Right lobe of liver (tissue), 6 donors: Measurements from ENCODE around the gene PIP4K2B. TPM values are rescaled to one million over a fixed set of nuclear protein-coding genes. Genes with fewer than 3 reads are reported as not detected.

Source experiments
- ATAC-seq, 4 donors: fragments of 200-7000 bp; cut with Tn5 transposase; one replicate each; pipeline ENCODE4 v1.9.1; 2020; ENCODE audit warnings: mild to moderate bottlenecking in 4 of 4, moderate library complexity in 4 of 4
- DNase-seq, 3 donors: peaks; one replicate each; pipeline ENCODE4 v3.0.0-alpha.2; 2020
- H3K27ac ChIP-seq, 3 donors: fragments of 200-600 bp; one replicate each; pipeline ENCODE4 v1.8.0; 2022
- H3K27me3 ChIP-seq, 2 donors: fragments of 200-600 bp; one replicate each; pipeline ENCODE4 v1.8.0; 2022
- H3K36me3 ChIP-seq, 4 donors: fragments of 200-600 bp; sonication (generic) in 1 of 4; one replicate each; pipeline versions ENCODE4 v1.5.1 to v1.8.0; 2017 to 2022; ENCODE audit warnings: control low read depth in 1 of 4
- H3K4me1 ChIP-seq, 4 donors: fragments of 200-600 bp; sonication (generic) in 1 of 4; one replicate each; pipeline versions ENCODE4 v1.5.1 to v1.8.0; 2017 to 2022; ENCODE audit warnings: control low read depth in 1 of 4
- H3K4me3 ChIP-seq, 3 donors: fragments of 200-600 bp; one replicate each; pipeline ENCODE4 v1.8.0; 2022
- H3K9me3 ChIP-seq, 4 donors: fragments of 200-600 bp; sonication (generic) in 1 of 4; one replicate each; pipeline versions ENCODE4 v1.5.1 to v1.8.0; 2017 to 2022; ENCODE audit warnings: control low read depth in 1 of 4
- POLR2A ChIP-seq: fragments of 450-650 bp; IDR thresholded peaks from one replicate; pipeline ENCODE4 v1.6.1; 2017; ENCODE audit warnings: antibody characterized with exemption, mild to moderate bottlenecking
- WGBS: methylation state at CpG from one replicate; pipeline ENCODE4 v1.1.6; 2018; ENCODE audit warnings: low coverage, low lambda C conversion rate; ENCODE audit not compliant: insufficient coverage; ENCODE audit errors: missing lambda C conversion rate; 5-methylcytosine and 5-hydroxymethylcytosine counted together
- intact Hi-C, 2 donors: fragments of 100-400 bp; cut with DNase I; formaldehyde crosslinking; loops; one replicate each; pipeline versions ENCODE4 v1.11.2 to v1.14.1; 2022
- total RNA-seq, 6 experiments: library from RNA; depleted of rRNA in 2 of 6; stranded (reverse); fragments of >200 nt in 2 of 6; fragmentation: NEBNext Ultra II Directional in 3 of 6; extraction: Animal tissue kit (Norgen Biotek cat#: 25700) in 3 of 6; gene quantifications; one replicate each; pipeline versions ENCODE4 v1.1.0 to v1.2.4, GENCODE V29; 2016 to 2023
- TF ChIP-seq, protein P1 (sequence below), 4 donors: fragments of 200-600 bp in 3 of 4; fragments of 450-650 bp in 1 of 4; IDR thresholded peaks; one replicate each; pipeline versions ENCODE4 v1.5.1 to v1.8.0; 2016 to 2022; ENCODE audit warnings: antibody characterized with exemption in 4 of 4, mild to moderate bottlenecking in 2 of 4
- donor health status: DM: no; HTN: yes; CAD: no.
- donor health status: DM: no; HTN: no; CAD: no.
- donor health status: DM: no; HTN: no; CAD: no.
- donor health status: DM: no; HTN: yes; CAD: no.
- donor health status: DM: no; HTN: yes; CAD: no.

PIP4K2B gene
- total RNA-seq, 6 experiments from 2014 or later = 11.5 to 19.5 (median 15.4) TPM

DNA sequence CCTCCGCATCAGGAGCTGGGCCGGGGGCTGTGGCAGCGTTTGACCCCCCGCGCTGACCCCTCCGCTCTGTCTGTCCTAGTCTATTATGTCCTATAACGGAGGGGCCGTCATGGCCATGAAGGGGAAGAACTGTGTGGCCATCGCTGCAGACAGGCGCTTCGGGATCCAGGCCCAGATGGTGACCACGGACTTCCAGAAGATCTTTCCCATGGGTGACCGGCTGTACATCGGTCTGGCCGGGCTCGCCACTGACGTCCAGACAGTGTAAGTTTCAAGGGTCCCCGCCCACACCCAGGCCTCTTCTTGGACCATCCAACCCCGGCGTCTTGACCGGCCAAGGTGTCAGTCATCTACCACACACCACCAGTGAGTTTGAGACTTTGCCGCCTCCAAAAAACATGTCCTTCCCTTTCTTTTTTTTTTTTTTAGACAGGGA, 46.3 kb downstream of the PIP4K2B start:
- no peaks in the 10 kb centered on the region for H3K9me3 ChIP-seq
- peaks cover 8 to 33% (median 16%) of the 10 kb centered on the region in 4 donors for H3K36me3 ChIP-seq
- no peak for TF ChIP-seq POLR2A
- TF ChIP-seq, protein P1, sequence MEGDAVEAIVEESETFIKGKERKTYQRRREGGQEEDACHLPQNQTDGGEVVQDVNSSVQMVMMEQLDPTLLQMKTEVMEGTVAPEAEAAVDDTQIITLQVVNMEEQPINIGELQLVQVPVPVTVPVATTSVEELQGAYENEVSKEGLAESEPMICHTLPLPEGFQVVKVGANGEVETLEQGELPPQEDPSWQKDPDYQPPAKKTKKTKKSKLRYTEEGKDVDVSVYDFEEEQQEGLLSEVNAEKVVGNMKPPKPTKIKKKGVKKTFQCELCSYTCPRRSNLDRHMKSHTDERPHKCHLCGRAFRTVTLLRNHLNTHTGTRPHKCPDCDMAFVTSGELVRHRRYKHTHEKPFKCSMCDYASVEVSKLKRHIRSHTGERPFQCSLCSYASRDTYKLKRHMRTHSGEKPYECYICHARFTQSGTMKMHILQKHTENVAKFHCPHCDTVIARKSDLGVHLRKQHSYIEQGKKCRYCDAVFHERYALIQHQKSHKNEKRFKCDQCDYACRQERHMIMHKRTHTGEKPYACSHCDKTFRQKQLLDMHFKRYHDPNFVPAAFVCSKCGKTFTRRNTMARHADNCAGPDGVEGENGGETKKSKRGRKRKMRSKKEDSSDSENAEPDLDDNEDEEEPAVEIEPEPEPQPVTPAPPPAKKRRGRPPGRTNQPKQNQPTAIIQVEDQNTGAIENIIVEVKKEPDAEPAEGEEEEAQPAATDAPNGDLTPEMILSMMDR (IDR thresholded peaks at IDR 0.05) = no peak
- 5% methylated on average over 16 of the region's 22 CpGs for WGBS
- DNase-seq = no peak
- peak overlapping the region; percentile 92 to 99 (median 99) for H3K4me3 ChIP-seq
- peak overlapping the region; percentile 70 to 84 (median 80) for H3K27ac ChIP-seq
- H3K27me3 ChIP-seq = no peaks in the 10 kb centered on the region
- no peak for ATAC-seq
- intact Hi-C loops = no loop called here
- peaks cover 0 to 45% (median 9%) of the 10 kb centered on the region in 4 donors for H3K4me1 ChIP-seq

DNA sequence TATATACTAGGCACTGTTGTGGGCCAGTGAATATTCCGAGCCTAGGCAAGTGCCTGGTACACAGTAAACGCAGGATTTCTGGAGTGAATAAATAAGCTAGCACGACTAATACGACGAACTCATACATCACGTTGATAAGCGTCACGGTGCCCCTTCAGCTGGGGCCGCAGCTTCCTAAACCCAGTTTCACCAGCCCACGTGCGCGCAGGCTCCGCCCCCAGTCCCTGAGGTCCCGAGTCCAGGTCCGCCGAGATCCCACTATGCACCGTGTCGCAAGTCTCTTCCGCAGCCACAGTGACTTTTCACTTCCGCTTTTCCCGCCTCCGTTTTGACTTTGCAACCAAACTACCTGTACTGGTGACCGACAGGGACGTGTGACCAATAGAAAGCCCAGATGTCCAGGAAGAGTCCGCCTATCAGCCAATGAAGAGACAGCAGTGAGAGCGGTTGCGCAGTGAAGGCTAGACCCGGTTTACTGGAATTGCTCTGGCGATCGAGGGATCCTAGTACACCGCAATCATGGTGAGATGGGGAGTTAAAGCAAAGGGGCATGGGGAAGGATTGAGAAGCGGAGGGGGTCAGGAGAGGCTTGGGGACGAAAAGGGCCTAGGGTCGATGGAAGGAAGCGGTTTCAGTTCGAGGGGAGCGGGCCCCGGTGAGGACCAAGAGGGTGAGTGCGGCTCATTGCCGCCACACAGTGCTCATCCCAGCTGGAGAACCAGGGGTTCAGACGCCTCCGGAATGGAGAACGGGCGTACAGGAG, 46.9 kb downstream of the PIP4K2B start, which contains the start of gene PSMB3:
Gene PSMB3 (plus strand): TSS at position 434 of the 763 bp plus-strand sequence. CDS start 86 bp downstream, at position 520.
- Histone ChIP-seq H3K36me3 (peaks cover 4 to 27% (median 12%) of the 10 kb centered on the region in 4 donors), H3K9me3 (no peaks in the 10 kb centered on the region), H3K27ac (peak within 1 kb of the TSS; percentile 70 to 84 (median 80)), H3K4me1 (peaks cover 0 to 49% (median 9%) of the 10 kb centered on the region in 4 donors), H3K27me3 (no peaks in the 10 kb centered on the region), H3K4me3 (peak within 1 kb of the TSS; percentile 92 to 99 (median 99))
- TF ChIP-seq, protein P1 (IDR thresholded peaks at IDR 0.05) = no peak
- peak; percentile 54 for TF ChIP-seq POLR2A
- 0% methylated on average over 37 of the region's 44 CpGs for WGBS
- DNase-seq (peak; percentile 97 to 99 (median 98)), ATAC-seq (peak; percentile 77 to 88 (median 84))
- intact Hi-C loops = no loop called here

DNA sequence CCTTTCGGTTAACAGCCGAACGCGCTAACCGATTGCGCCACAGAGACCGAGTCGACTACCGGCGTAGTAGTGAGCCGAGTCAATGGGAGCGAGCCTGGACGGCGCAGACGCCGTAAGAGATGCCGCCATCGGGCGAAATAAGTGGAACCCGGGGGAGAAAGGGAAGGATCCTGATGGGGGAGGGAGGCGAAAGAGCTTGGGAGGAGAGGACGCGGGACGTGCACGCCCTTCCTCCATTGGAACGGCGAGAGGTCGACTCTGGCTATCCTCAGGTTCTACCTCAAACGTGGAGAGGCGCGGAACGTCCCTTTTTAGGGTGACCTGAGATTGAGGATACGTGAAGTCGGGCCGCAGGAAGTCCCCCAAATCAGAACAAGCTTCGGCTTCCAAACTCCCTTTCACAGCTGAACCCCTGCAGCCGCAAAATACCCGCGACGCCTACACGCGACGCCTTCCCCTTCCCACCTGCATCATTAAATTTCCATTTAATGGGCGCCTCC, 47.5 kb downstream of the PIP4K2B start:
- peaks cover 0 to 50% (median 9%) of the 10 kb centered on the region in 4 donors for H3K4me1 ChIP-seq
- peak; percentile 42 to 62 (median 45) for ATAC-seq
- WGBS = under 1% methylated on average over 36 of the region's 44 CpGs

DNA sequence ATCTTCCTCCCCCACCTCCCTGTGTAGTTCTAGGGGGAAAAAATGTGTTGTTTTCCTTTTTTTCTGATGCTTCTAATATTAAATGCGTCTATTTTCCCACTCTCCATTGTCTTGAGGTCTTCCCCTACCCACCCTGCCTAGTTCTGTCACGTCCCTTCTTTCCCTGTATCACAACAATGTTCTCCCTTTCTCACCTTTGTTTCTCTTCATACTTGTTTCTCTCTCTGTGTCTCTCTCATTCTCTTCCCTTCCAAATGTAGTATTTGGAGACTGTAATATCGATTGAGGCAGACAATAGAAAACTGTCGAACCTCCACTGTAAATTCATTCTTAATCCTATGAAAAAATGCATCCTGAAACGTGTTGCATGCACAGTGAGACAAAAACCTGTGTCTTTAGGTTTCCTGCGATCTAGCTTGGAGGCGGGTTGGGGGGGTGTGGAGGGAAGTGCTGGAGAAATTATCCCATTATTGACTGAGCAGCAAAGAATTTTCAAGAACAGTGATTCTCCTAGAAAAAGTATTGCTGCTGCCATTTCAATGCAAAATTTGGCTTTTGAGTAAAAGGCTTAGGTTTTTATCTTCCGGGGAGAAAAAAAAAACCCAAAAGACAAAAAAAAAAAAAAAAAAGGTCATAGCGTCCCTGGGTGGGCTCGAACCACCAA, 48.1 kb downstream of the PIP4K2B start:
- 2% methylated on average over 10 of the region's 10 CpGs for WGBS

More for the DNA sequence above, 47.5 kb downstream of the PIP4K2B start:
- Histone ChIP-seq H3K27me3 (no peaks in the 10 kb centered on the region), H3K4me3 (peak overlapping the region; percentile 48 to 99 (median 99)), H3K36me3 (peaks cover 4 to 21% (median 8%) of the 10 kb centered on the region in 4 donors), H3K27ac (peak overlapping the region; percentile 27 to 78 (median 52)), H3K9me3 (no peaks in the 10 kb centered on the region)
- intact Hi-C loops = no loop called here
- DNase-seq = peak; percentile 81 to 87 (median 85)
- TF ChIP-seq, protein P1 (IDR thresholded peaks at IDR 0.05) = no peak
- no peak for TF ChIP-seq POLR2A

More for the DNA sequence above, 48.1 kb downstream of the PIP4K2B start:
- no peaks in the 10 kb centered on the region for H3K27me3 ChIP-seq
- H3K4me3 ChIP-seq = peak overlapping the region in 1 of 3 donors; percentile 99
- no peak for DNase-seq
- TF ChIP-seq POLR2A = no peak
- TF ChIP-seq, protein P1 (IDR thresholded peaks at IDR 0.05) = no peak
- intact Hi-C loops = no loop called here
- ATAC-seq = no peak
- no peaks in the 10 kb centered on the region for H3K9me3 ChIP-seq
- H3K27ac ChIP-seq = peak overlapping the region in 1 of 3 donors; percentile 52
- H3K4me1 ChIP-seq = peaks cover 0 to 50% (median 9%) of the 10 kb centered on the region in 4 donors
- H3K36me3 ChIP-seq = peaks cover 0 to 15% (median 5%) of the 10 kb centered on the region in 4 donors
